ENCODE measurements around the gene ZCCHC7.

Gene ZCCHC7

GRCh38 chr9:37191403-37192089, 71.2 kb downstream of the ZCCHC7 start:
- Histone ChIP-seq H3K4me2 (ENCODE audit: low read length) (peak overlapping the region; percentile 71), H3K4me1 (ENCODE audit: control insufficient read depth, low read length) (peaks cover 95% of the 10 kb centered on the region), H3K36me3 (ENCODE audit: control insufficient read depth, low read length) (peaks cover 58% of the 10 kb centered on the region), H3K9me2 (replicated peaks; ENCODE audit: control insufficient read depth, low read length) (no peaks in the 10 kb centered on the region), H3F3A (ENCODE audit: control insufficient read depth, insufficient read depth) (peaks cover 56% of the 10 kb centered on the region), H3K27me3 (ENCODE audit: control insufficient read depth, low read length) (no peaks in the 10 kb centered on the region), H3K4me3 (ENCODE audit: low read length) (peak overlapping the region; percentile 12), H3K27ac (ENCODE audit: low read depth, low read length) (peak overlapping the region; percentile 95), H4K20me1 (ENCODE audit: control insufficient read depth, insufficient read depth, low read depth, low read length) (no peaks in the 10 kb centered on the region), H3K9me3 (ENCODE audit: control insufficient read depth, insufficient read depth, low read length) (no peaks in the 10 kb centered on the region), H3K79me2 (ENCODE audit: control insufficient read depth, low read length) (peaks cover 76% of the 10 kb centered on the region)
- TF ChIP-seq EZH2phosphoT487 (IDR thresholded peaks at IDR 0.05; ENCODE audit: borderline replicate concordance, low read length) (no peak), CTCF (IDR thresholded peaks at IDR 0.05; ENCODE audit: low read depth, low read length, poor library complexity, severe bottlenecking) (peak; percentile 37)

GRCh38 chr9:37192803-37193202, 72.4 kb downstream of the ZCCHC7 start:
- peak overlapping the region; percentile 71 for H3K4me2 ChIP-seq (ENCODE audit: low read length)
- H3K9me2 ChIP-seq (replicated peaks; ENCODE audit: control insufficient read depth, low read length) = no peaks in the 10 kb centered on the region
- H3K36me3 ChIP-seq (ENCODE audit: control insufficient read depth, low read length) = peaks cover 51% of the 10 kb centered on the region
- peaks cover 53% of the 10 kb centered on the region for H3F3A ChIP-seq (ENCODE audit: control insufficient read depth, insufficient read depth)
- H4K20me1 ChIP-seq (ENCODE audit: control insufficient read depth, insufficient read depth, low read depth, low read length) = no peaks in the 10 kb centered on the region
- no peaks in the 10 kb centered on the region for H3K27me3 ChIP-seq (ENCODE audit: control insufficient read depth, low read length)
- H3K9me3 ChIP-seq (ENCODE audit: control insufficient read depth, insufficient read depth, low read length) = no peaks in the 10 kb centered on the region
- peak overlapping the region; percentile 95 for H3K27ac ChIP-seq (ENCODE audit: low read depth, low read length)
- peaks cover 90% of the 10 kb centered on the region for H3K4me1 ChIP-seq (ENCODE audit: control insufficient read depth, low read length)
- TF ChIP-seq EZH2phosphoT487 (IDR thresholded peaks at IDR 0.05; ENCODE audit: borderline replicate concordance, low read length) (no peak), CTCF (IDR thresholded peaks at IDR 0.05; ENCODE audit: low read depth, low read length, poor library complexity, severe bottlenecking) (no peak)
- H3K4me3 ChIP-seq (ENCODE audit: low read length) = peak overlapping the region; percentile 12; the same call in 1 of the 2 replicates
- peaks cover 71% of the 10 kb centered on the region for H3K79me2 ChIP-seq (ENCODE audit: control insufficient read depth, low read length)

GRCh38 chr9:37197158-37198038, 77.0 kb downstream of the ZCCHC7 start:
- H3K27ac ChIP-seq (ENCODE audit: low read depth, low read length) = peak overlapping the region; percentile 95
- peaks cover 77% of the 10 kb centered on the region for H3K79me2 ChIP-seq (ENCODE audit: control insufficient read depth, low read length)
- peak overlapping the region; percentile 84 for H3K4me2 ChIP-seq (ENCODE audit: low read length)

More at GRCh38 chr9:37197158-37198038, 77.0 kb downstream of the ZCCHC7 start:
- TF ChIP-seq EZH2phosphoT487 (IDR thresholded peaks at IDR 0.05; ENCODE audit: borderline replicate concordance, low read length) = no peak
- peaks cover 51% of the 10 kb centered on the region for H3K36me3 ChIP-seq (ENCODE audit: control insufficient read depth, low read length)
- no peaks in the 10 kb centered on the region for H3K27me3 ChIP-seq (ENCODE audit: control insufficient read depth, low read length)
- H3K4me1 ChIP-seq (ENCODE audit: control insufficient read depth, low read length) = peaks cover 95% of the 10 kb centered on the region
- H3K9me2 ChIP-seq (replicated peaks; ENCODE audit: control insufficient read depth, low read length) = no peaks in the 10 kb centered on the region
- no peaks in the 10 kb centered on the region for H4K20me1 ChIP-seq (ENCODE audit: control insufficient read depth, insufficient read depth, low read depth, low read length)
- H3F3A ChIP-seq (ENCODE audit: control insufficient read depth, insufficient read depth) = peaks cover 66% of the 10 kb centered on the region
- H3K9me3 ChIP-seq (ENCODE audit: control insufficient read depth, insufficient read depth, low read length) = no peaks in the 10 kb centered on the region
- peak overlapping the region; percentile 58 for H3K4me3 ChIP-seq (ENCODE audit: low read length)
